HCT116 (cell line): ENCODE measurements around the gene ZNF423.

Experiments
- EZH2 ChIP-seq: fragments of 200-600 bp; sonication (generic); IDR thresholded peaks from 2 replicates; pipeline ENCODE4 v1.6.1; 2017; ENCODE audit warnings: antibody characterized with exemption, mixed run types
- POLR2A ChIP-seq: IDR thresholded peaks from 2 replicates; pipeline ENCODE4 v1.7.0; 2011; ENCODE audit warnings: borderline replicate concordance; ENCODE audit not compliant: insufficient read depth, insufficient read length; ENCODE audit errors: extremely low read depth
- POLR2AphosphoS5 ChIP-seq: IDR thresholded peaks from 2 replicates; pipeline ENCODE4 v1.6.1; 2011; ENCODE audit warnings: mild to moderate bottlenecking, low read depth, low read length, moderate library complexity
- SIN3A ChIP-seq: IDR thresholded peaks from 2 replicates; pipeline ENCODE4 v1.6.1; 2012; ENCODE audit warnings: low read depth
- YY1 ChIP-seq: IDR thresholded peaks from 2 replicates; pipeline ENCODE4 v1.6.1; 2011; ENCODE audit warnings: low read length, low read depth, moderate library complexity, mild to moderate bottlenecking; ENCODE audit not compliant: insufficient replicate concordance; ENCODE audit errors: extremely low read depth
- ZFX ChIP-seq: fragments of 450-650 bp; IDR thresholded peaks from 2 replicates; pipeline ENCODE4 v1.6.1; 2017
- ZNF274 ChIP-seq: fragments of 200-500 bp; sonication (Bioruptor generic); IDR thresholded peaks from 2 replicates; pipeline ENCODE4 v1.6.1; 2014; ENCODE audit warnings: mild to moderate bottlenecking, low read depth, low read length, inconsistent platforms
- TF ChIP-seq, protein P1 (sequence below), 3 experiments: fragments of 200-600 bp in 1 of 3; sonication (generic) in 1 of 3; IDR thresholded peaks in 2 of 3; conservative IDR thresholded peaks in 1 of 3; 2 replicates each; pipeline ENCODE4 v1.5.1; 2012 to 2017; ENCODE audit warnings: low read depth in 2 of 3, low read length in 2 of 3, antibody characterized with exemption in 1 of 3, borderline replicate concordance in 1 of 3, control low read depth in 1 of 3, mild to moderate bottlenecking in 1 of 3, mixed read lengths in 1 of 3, mixed run types in 1 of 3, moderate library complexity in 1 of 3; ENCODE audit not compliant: insufficient read depth in 1 of 3
- TF ChIP-seq, protein P2 (sequence below): IDR thresholded peaks from 2 replicates; pipeline ENCODE4 v1.6.1; 2012; ENCODE audit warnings: low read depth
- TF ChIP-seq, protein P3 (sequence below): IDR thresholded peaks from 2 replicates; pipeline ENCODE4 v1.6.1; 2012

DNA sequence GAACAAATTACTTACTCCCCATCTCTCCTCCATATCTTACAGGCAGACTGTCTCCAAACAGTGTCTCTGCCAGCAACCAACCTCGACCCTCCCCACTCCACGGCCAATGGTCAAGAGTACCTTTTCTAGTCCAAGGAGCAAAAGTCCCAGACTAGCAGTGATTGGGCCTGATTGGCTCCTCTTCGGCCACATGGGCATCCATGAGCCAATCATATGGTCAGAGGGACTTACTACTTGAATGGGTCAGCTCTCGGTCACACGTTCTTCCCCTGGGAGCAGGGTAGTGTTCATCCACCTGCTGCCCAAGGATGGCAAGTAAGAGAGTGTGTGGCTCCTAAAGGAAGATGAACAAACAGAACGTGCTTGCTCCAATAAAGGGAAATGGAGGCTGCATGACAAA lies 397.7 kb downstream of the ZNF423 start:
- TF ChIP-seq YY1 = no peak
- TF ChIP-seq EZH2 = no peak
- TF ChIP-seq ZNF274 = no peak
- TF ChIP-seq, protein P1, sequence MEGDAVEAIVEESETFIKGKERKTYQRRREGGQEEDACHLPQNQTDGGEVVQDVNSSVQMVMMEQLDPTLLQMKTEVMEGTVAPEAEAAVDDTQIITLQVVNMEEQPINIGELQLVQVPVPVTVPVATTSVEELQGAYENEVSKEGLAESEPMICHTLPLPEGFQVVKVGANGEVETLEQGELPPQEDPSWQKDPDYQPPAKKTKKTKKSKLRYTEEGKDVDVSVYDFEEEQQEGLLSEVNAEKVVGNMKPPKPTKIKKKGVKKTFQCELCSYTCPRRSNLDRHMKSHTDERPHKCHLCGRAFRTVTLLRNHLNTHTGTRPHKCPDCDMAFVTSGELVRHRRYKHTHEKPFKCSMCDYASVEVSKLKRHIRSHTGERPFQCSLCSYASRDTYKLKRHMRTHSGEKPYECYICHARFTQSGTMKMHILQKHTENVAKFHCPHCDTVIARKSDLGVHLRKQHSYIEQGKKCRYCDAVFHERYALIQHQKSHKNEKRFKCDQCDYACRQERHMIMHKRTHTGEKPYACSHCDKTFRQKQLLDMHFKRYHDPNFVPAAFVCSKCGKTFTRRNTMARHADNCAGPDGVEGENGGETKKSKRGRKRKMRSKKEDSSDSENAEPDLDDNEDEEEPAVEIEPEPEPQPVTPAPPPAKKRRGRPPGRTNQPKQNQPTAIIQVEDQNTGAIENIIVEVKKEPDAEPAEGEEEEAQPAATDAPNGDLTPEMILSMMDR (IDR thresholded peaks at IDR 0.05 in 2 of 3, conservative IDR thresholded peaks at IDR 0.05 in 1 of 3; ENCODE audit: borderline replicate concordance in 1 of 3, insufficient read depth in 1 of 3, low read depth in 2 of 3, low read length in 2 of 3) = no peak
- TF ChIP-seq, protein P2, sequence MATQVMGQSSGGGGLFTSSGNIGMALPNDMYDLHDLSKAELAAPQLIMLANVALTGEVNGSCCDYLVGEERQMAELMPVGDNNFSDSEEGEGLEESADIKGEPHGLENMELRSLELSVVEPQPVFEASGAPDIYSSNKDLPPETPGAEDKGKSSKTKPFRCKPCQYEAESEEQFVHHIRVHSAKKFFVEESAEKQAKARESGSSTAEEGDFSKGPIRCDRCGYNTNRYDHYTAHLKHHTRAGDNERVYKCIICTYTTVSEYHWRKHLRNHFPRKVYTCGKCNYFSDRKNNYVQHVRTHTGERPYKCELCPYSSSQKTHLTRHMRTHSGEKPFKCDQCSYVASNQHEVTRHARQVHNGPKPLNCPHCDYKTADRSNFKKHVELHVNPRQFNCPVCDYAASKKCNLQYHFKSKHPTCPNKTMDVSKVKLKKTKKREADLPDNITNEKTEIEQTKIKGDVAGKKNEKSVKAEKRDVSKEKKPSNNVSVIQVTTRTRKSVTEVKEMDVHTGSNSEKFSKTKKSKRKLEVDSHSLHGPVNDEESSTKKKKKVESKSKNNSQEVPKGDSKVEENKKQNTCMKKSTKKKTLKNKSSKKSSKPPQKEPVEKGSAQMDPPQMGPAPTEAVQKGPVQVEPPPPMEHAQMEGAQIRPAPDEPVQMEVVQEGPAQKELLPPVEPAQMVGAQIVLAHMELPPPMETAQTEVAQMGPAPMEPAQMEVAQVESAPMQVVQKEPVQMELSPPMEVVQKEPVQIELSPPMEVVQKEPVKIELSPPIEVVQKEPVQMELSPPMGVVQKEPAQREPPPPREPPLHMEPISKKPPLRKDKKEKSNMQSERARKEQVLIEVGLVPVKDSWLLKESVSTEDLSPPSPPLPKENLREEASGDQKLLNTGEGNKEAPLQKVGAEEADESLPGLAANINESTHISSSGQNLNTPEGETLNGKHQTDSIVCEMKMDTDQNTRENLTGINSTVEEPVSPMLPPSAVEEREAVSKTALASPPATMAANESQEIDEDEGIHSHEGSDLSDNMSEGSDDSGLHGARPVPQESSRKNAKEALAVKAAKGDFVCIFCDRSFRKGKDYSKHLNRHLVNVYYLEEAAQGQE = no peak
- TF ChIP-seq POLR2AphosphoS5 = no peak
- TF ChIP-seq ZFX = no peak
- TF ChIP-seq, protein P3, sequence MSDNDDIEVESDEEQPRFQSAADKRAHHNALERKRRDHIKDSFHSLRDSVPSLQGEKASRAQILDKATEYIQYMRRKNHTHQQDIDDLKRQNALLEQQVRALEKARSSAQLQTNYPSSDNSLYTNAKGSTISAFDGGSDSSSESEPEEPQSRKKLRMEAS = no peak
- no peak for TF ChIP-seq POLR2A
- no peak for TF ChIP-seq SIN3A
